SW480 (cell line): ENCODE results near the gene MKI67.
A peak's percentile ranks its signal among the peaks of the same experiment; 100 is the strongest.
"Not testable (repeated sequence)": the region's sequence is repeated elsewhere in the genome, so short reads cannot be mapped to it uniquely, and the experiment has no call there.

Experiments used
- DNase-seq: peaks from one replicate; pipeline ENCODE4 v3.0.0-alpha.2; 2016; ENCODE audit warnings: low spot score

MKI67 gene

GRCh38 chr10:128150045-128150493 is 23.8 kb upstream of the MKI67 start:
- DNase-seq: peak; percentile 56

- no peak for DNase-seq
Measured at GRCh38 chr10:128149267-128150014, 23.2 kb upstream of the MKI67 start.

- no peak for DNase-seq
Measured at GRCh38 chr10:128147669-128148068, 21.4 kb upstream of the MKI67 start.

GRCh38 chr10:128147064-128147463 is 20.8 kb upstream of the MKI67 start:
- no peak for DNase-seq

GRCh38 chr10:128144547-128144946 is 18.3 kb upstream of the MKI67 start:
- no peak for DNase-seq

GRCh38 chr10:128143531-128143930 is 17.3 kb upstream of the MKI67 start:
- no peak for DNase-seq

- DNase-seq: no peak
Measured at GRCh38 chr10:128140425-128140824, 14.2 kb upstream of the MKI67 start.

- DNase-seq: not testable (repeated sequence)
Measured at GRCh38 chr10:128138429-128138828, 12.2 kb upstream of the MKI67 start.

- no peak for DNase-seq
Measured at GRCh38 chr10:128137877-128138276, 11.7 kb upstream of the MKI67 start.

GRCh38 chr10:128130051-128130450 is 3.8 kb upstream of the MKI67 start:
- DNase-seq: peak; percentile 63

GRCh38 chr10:128128582-128128981 is 2.4 kb upstream of the MKI67 start:
- DNase-seq: no peak

- DNase-seq: no peak
Measured at GRCh38 chr10:128125416-128125943, 743 bp downstream of the MKI67 start.

GRCh38 chr10:128124813-128125403 is 1.3 kb downstream of the MKI67 start:
- peak; percentile 8 for DNase-seq

GRCh38 chr10:128123846-128124245 is 2.4 kb downstream of the MKI67 start:
- DNase-seq: no peak

GRCh38 chr10:128122931-128123330 is 3.3 kb downstream of the MKI67 start:
- no peak for DNase-seq

- DNase-seq: no peak
Measured at GRCh38 chr10:128121750-128122412, 4.3 kb downstream of the MKI67 start.

GRCh38 chr10:128116851-128117615 is 9.2 kb downstream of the MKI67 start:
- no peak for DNase-seq

GRCh38 chr10:128116187-128116586 is 10.0 kb downstream of the MKI67 start:
- no peak for DNase-seq

- no peak for DNase-seq
Measured at GRCh38 chr10:128115356-128115755, 10.9 kb downstream of the MKI67 start.

- no peak for DNase-seq
Measured at GRCh38 chr10:128114901-128115300, 11.3 kb downstream of the MKI67 start.

GRCh38 chr10:128113026-128113425 is 13.2 kb downstream of the MKI67 start:
- no peak for DNase-seq

- DNase-seq: no peak
Measured at GRCh38 chr10:128111696-128112095, 14.5 kb downstream of the MKI67 start.
